GM19438 (cell line): ENCODE data around the gene SDC3.

ENCODE experiments used
- ATAC-seq: cut with Tn5 transposase; IDR thresholded peaks from one replicate; pipeline ENCODE4 v1.9.1; 2021; ENCODE audit warnings: low read depth; ENCODE audit not compliant: unreplicated experiment

SDC3 gene

GRCh38 chr1:30892671-30893073 lies 15.9 kb downstream of the SDC3 start:
- ATAC-seq = no peak

- ATAC-seq = no peak
Measured at GRCh38 chr1:30891227-30891552, 17.4 kb downstream of the SDC3 start.

DNA sequence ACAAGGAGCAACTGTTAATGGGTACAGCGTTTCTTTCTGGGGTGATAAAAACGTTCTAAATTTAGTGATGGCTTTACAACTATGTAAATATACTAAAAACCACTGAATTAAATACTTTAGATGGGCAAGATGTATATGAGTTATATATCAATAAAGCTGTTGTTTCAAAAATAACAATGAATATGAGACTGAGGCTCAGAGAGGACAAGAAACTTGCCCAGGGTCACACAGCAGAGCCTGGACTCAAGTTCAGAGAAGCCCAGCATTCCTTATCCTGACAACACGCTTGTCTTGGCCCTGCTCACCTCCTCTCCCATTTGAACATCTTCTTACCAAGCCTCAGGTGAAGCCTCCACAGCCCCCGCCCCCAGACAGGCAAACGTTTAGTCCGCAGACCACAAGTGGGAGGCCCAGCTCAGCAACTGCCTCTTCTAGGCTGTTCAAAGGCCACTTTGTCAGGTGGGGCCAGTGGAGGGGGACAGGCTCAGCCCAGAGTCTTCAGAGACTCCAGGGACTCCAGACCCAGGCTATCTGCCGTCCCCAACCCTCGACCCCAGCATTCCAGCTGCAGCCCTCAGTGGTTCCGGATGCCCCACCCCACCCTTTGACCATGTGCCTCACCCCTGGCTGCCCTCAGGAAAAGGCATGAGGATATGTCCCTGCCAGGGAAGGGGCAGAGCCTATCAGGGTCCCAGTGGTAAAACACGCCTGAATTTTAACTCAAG lies 17.9 kb downstream of the SDC3 start:
- ATAC-seq = no peak

GRCh38 chr1:30889511-30889910 lies 19.0 kb downstream of the SDC3 start:
- ATAC-seq = no peak

DNA sequence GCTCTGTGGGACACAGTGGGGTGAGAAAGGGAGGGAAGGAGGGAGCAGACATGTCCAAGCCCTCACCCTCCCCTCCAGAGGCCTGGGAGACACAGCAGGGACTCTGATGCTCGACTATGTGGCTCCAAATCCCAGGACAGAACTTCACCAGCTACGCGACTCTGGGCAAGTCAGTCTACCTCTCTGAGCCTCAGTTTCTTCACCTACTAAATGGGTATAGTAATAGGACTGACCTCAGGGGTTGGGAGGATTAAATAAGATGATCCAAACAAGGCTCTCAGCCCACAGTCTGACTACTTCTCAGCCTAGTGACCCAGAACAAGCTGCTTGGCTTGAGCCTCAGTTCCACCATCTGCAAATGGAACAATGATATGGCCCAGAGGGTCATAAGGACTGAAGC lies 19.6 kb downstream of the SDC3 start:
- no peak for ATAC-seq

DNA sequence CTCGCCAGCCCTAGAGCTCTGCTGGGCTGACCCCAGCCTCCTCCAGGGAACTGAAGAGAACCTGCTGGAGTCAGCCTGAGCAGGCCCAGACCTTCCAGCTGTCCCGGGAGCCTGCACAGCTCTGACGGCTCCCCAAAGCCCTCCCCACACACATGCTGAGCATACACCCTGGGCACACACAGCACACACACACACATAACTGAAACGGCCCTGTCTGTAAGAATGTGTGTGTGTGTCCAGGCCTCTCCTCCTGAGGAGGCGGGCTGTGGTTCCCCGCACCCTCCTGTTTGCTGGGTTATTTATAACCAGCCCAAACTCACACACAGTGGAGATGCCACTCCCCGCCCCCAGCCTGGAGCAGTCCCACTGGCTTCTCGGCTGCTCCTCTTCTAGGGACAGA lies 20.2 kb downstream of the SDC3 start:
- no peak for ATAC-seq

DNA sequence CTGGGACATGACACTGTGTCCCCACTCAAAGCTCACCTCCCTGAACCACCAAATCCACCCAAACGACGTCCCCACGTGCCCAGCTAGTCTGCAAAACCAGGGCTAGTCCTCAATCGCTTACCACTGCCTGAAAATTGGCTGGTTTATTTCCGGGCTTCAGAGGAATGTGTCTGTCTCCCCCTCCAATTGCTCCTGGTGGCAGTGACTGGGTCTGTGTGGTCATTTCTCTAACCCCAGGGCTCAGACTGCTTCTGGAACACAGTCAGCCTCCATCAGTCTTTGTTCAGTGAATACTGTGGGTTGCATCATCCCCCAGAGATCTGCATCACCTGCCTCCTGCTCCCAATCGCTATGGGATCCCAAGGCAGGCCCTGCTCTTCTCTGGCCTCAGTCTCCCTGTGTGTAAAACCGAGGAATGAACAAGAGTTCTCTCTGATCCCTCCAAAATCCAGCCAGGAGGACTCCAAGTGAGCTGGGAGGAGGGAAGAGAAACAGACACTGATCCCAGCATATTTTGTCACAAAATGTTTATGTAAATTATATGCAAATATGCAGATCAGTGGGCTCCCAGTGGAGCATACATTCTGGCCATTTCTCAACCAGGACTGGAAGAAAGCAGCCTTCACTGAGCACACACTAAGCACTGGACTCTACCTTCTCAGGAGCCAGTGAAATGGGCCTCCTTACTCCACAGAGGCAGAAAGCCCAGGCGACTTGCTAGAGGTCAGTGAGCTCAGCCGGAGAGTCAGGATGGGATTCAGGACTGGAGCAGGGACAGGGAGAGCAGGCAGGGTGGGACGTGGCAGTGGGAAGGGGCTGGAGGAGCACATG lies 20.9 kb downstream of the SDC3 start:
- ATAC-seq = no peak

GRCh38 chr1:30886710-30887428 lies 21.7 kb downstream of the SDC3 start:
- ATAC-seq = no peak

- no peak for ATAC-seq
Measured at GRCh38 chr1:30885570-30886522, 22.7 kb downstream of the SDC3 start.

DNA sequence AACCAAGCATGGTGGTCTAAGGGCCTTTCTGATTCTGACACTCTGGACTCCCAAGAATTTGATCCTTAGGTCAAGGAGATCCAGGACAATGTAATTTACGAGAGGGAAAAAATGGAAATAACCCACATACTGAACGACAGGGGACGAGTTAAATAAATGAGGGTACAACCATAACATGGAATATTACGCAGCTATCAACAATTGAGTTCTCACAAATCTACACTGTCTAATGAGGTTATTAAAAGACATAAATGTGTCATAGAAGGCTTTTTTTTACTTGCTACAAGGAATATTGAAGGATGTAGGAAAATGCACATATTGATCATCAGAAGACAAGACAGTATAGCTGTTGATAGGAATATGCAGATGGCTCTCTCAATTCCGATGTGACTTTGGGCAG lies 23.8 kb downstream of the SDC3 start:
- no peak for ATAC-seq

- no peak for ATAC-seq
Measured at GRCh38 chr1:30883389-30884172, 25.0 kb downstream of the SDC3 start.

GRCh38 chr1:30882678-30883388 lies 25.7 kb downstream of the SDC3 start:
- ATAC-seq = no peak

DNA sequence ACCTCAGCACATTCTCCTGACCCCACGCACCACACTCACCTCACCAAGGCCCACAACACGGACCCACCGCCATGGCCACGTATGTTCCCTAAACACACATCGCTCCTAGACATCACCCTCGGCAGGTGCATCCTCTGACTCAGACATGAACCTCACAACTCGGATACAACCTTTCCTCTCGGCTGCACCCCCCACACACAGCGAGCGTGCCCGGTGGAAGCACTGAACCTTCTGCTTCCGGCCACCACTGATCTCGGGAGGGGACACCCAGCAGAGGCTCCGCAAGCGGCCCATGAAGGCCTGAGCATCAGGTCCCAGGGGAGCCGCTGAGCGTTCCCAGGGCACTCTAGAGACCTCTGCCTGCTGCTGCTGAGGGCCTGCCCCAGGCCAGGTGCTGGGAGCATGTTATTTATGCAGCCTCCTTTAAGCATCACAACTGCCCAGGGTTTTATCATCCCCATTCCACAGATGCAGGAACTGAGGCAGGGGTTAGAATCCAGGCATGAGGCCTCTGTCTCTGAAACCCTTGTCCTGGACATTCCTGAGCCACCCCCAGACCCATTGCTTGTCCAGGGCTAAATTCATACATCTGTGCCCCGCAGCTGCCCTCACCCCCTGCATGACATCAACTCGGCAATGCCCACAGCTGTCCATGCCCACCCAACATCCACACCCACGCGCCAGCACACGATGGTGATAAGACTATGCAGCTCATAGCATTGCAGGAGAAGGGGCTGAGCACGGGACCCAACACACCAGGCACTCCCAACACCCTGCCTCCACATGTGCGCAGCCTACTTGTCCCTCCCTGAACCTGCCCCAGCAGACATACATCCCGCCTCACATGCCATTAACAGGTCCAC lies 27.0 kb downstream of the SDC3 start:
- ATAC-seq = peak; percentile 90

DNA sequence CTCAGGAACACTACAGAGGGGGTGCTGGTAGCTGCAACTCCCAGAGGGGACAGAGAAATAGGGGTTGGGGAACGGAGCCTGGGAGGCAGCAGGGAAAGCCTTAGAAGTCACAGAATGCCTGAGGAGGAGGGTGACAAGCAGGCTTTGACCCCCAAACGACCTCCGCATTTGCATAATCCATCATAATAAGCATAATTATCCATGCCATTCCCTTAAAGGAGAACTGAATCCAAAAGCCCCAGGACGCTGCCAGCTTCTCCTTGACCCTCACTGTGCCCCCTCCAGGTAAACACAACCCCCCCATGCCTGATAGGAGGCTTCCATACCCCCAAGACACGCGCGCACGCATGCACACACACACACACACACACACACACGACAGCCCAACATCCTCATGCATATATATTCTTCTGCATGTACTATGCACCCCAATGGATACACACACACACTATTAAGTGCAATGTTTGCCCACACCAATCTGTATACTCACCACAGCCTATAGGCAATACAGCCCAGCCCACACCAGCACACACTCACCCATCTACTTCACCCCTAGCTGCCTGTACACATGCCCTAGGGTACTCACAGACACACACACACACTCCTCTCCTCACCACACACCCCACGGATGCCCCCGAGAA lies 27.8 kb downstream of the SDC3 start:
- no peak for ATAC-seq

GRCh38 chr1:30879940-30880677 lies 28.4 kb downstream of the SDC3 start:
- ATAC-seq = no peak

DNA sequence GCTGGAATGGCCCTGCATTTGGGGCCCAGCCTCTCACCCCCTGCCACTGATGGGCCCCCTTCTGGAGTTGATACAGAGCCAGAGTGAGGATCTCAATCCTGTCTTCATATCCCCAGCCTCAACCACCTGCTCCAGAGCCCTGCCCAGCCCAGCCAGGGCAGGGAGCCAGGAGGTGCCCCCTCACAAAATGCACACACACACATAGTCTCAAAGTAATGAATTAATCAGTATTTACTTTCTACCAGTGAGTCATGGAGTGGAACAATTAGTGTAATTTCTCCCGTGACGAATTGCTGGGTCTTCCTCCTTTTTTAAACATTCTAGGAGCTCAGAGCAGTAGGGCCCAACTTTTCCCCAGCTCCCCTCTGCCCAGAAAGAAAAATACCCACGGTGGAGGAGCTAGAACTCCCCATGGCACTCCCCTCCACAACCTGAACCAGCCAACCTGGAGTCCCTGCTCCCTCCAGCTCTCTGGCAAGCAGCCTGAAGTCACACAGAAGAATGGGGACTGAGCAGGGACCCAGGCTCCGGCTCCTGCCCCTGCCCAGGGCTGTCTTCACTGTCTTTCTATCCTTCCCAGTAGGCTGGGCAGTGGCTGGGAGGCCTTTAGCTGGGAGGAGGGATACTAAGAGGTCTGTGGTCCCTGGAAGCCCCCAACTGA lies 29.3 kb downstream of the SDC3 start:
- no peak for ATAC-seq
